Measurements from ENCODE around the gene ANKFN1. TPM values are rescaled to one million over a fixed set of nuclear protein-coding genes. Genes with fewer than 3 reads are reported as not detected.

ANKFN1 gene
- total RNA-seq, 2 donors from 2014 or later, result 0.52 to 0.58 TPM

- intact Hi-C loops (cut with DNase I), result loop anchor here (10.0 kb wide), 1 partner anchor 186 kb away; no protein-coding TSS in a partner anchor
- H3K9me3 ChIP-seq, result no peaks in the 10 kb centered on the region
- H3K27me3 ChIP-seq, result no peaks in the 10 kb centered on the region
- no peak overlapping the region for H3K4me3 ChIP-seq
- no peaks in the 10 kb centered on the region for H3K4me1 ChIP-seq
- TF ChIP-seq, protein P1, sequence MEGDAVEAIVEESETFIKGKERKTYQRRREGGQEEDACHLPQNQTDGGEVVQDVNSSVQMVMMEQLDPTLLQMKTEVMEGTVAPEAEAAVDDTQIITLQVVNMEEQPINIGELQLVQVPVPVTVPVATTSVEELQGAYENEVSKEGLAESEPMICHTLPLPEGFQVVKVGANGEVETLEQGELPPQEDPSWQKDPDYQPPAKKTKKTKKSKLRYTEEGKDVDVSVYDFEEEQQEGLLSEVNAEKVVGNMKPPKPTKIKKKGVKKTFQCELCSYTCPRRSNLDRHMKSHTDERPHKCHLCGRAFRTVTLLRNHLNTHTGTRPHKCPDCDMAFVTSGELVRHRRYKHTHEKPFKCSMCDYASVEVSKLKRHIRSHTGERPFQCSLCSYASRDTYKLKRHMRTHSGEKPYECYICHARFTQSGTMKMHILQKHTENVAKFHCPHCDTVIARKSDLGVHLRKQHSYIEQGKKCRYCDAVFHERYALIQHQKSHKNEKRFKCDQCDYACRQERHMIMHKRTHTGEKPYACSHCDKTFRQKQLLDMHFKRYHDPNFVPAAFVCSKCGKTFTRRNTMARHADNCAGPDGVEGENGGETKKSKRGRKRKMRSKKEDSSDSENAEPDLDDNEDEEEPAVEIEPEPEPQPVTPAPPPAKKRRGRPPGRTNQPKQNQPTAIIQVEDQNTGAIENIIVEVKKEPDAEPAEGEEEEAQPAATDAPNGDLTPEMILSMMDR (IDR thresholded peaks at IDR 0.05), result no peak
- H3K27ac ChIP-seq, result no peak overlapping the region
- H3K36me3 ChIP-seq, result no peaks in the 10 kb centered on the region
- no peak for DNase-seq
- H3K9ac ChIP-seq (ENCODE audit: low read depth in 2 of 2, low read length in 2 of 2), result no peak overlapping the region
These were observed 157.5 kb downstream of the ANKFN1 start for GRCh38 chr17:56310782-56311181.

DNA sequence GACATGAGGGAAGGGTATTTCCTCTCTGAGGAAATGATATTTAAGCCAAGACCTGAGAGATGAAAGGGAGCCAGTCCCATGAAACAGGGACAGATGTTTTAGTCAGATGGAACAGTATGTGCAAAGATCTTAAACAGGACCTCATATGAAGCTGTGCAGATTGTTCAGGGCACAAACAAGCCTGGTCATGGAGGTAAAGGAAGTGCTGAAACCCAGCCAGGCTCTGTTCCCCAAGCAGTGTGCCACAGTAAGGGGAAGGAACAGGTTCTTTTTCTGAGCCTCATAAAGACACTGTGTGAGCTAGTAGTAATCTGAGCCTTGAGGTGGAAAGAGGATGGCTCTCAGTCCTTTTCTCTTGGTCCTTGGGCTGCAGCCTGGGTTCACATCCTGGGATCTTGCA lies 159.9 kb downstream of the ANKFN1 start:
- Histone ChIP-seq H3K36me3 (no peaks in the 10 kb centered on the region), H3K4me3 (no peak overlapping the region), H3K9ac (ENCODE audit: low read depth in 2 of 2, low read length in 2 of 2) (no peak overlapping the region), H3K27ac (no peak overlapping the region), H3K9me3 (no peaks in the 10 kb centered on the region), H3K27me3 (no peaks in the 10 kb centered on the region), H3K4me1 (no peaks in the 10 kb centered on the region)
- TF ChIP-seq, protein P1 (IDR thresholded peaks at IDR 0.05), result no peak
- DNase-seq, result no peak
- intact Hi-C loops (cut with DNase I), result loop anchor here (10.0 kb wide), 1 partner anchor 188 kb away; no protein-coding TSS in a partner anchor

DNA sequence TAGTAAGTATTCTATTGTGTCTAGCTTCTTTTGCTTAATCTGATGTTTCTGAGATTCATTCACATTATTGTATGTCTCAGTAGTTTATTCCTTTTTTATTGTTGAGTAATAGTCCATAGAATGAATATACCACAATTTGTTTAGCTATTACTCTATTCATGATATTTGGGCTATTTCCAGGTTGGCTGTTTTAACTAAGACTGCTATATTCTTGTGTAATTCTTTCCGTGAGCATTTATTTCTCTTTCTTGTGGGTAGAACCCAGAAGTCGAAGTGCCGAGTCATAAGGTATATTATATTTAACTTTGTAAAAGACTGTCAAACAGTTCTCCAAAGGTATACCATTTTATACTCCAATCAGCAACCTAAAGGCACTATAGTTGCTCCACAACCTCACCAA lies 160.8 kb downstream of the ANKFN1 start:
- H3K4me3 ChIP-seq, result no peak overlapping the region
- intact Hi-C loops (cut with DNase I), result loop anchor here (10.0 kb wide), 1 partner anchor 189 kb away; no protein-coding TSS in a partner anchor

GRCh38 chr17:56314984-56315602 lies 161.8 kb downstream of the ANKFN1 start:
- no peak for DNase-seq
- TF ChIP-seq, protein P1 (IDR thresholded peaks at IDR 0.05), result no peak
- Histone ChIP-seq H3K36me3 (no peaks in the 10 kb centered on the region), H3K27me3 (no peaks in the 10 kb centered on the region), H3K27ac (no peak overlapping the region), H3K9me3 (no peaks in the 10 kb centered on the region), H3K9ac (ENCODE audit: low read depth in 2 of 2, low read length in 2 of 2) (no peak overlapping the region), H3K4me3 (no peak overlapping the region), H3K4me1 (no peaks in the 10 kb centered on the region)
- intact Hi-C loops (cut with DNase I), result loop anchor here (10.0 kb wide), 1 partner anchor 190 kb away; no protein-coding TSS in a partner anchor

More for the DNA sequence above, 160.8 kb downstream of the ANKFN1 start:
- H3K9ac ChIP-seq (ENCODE audit: low read depth in 2 of 2, low read length in 2 of 2), result no peak overlapping the region
- no peaks in the 10 kb centered on the region for H3K4me1 ChIP-seq
- H3K27me3 ChIP-seq, result no peaks in the 10 kb centered on the region
- H3K27ac ChIP-seq, result no peak overlapping the region
- DNase-seq, result no peak
- H3K9me3 ChIP-seq, result no peaks in the 10 kb centered on the region
- H3K36me3 ChIP-seq, result no peaks in the 10 kb centered on the region
- TF ChIP-seq, protein P1 (IDR thresholded peaks at IDR 0.05), result no peak

GRCh38 chr17:56316604-56317003 lies 163.3 kb downstream of the ANKFN1 start:
- DNase-seq, result no peak
- Histone ChIP-seq H3K4me3 (no peak overlapping the region), H3K9ac (ENCODE audit: low read depth in 2 of 2, low read length in 2 of 2) (no peak overlapping the region), H3K27me3 (no peaks in the 10 kb centered on the region), H3K9me3 (no peaks in the 10 kb centered on the region), H3K27ac (no peak overlapping the region), H3K36me3 (no peaks in the 10 kb centered on the region), H3K4me1 (no peaks in the 10 kb centered on the region)
- TF ChIP-seq, protein P1 (IDR thresholded peaks at IDR 0.05), result no peak
- intact Hi-C loops (cut with DNase I), result loop anchor here (10.0 kb wide), 1 partner anchor 192 kb away; no protein-coding TSS in a partner anchor
